22Rv1 (cell line): ENCODE data around the gene FAM210A.

Experiments
- ZFX ChIP-seq: fragments of 450-650 bp; IDR thresholded peaks from 2 replicates; pipeline ENCODE4 v1.6.1; 2017; ENCODE audit warnings: antibody characterized with exemption, borderline replicate concordance
- TF ChIP-seq, protein P1 (sequence below): fragments of 450-650 bp; IDR thresholded peaks from 2 replicates; pipeline ENCODE4 v1.5.1; 2017; ENCODE audit warnings: mild to moderate bottlenecking

GRCh38 chr18:13625843-13626543 is 100.4 kb downstream of the FAM210A start:
- TF ChIP-seq, protein P1, sequence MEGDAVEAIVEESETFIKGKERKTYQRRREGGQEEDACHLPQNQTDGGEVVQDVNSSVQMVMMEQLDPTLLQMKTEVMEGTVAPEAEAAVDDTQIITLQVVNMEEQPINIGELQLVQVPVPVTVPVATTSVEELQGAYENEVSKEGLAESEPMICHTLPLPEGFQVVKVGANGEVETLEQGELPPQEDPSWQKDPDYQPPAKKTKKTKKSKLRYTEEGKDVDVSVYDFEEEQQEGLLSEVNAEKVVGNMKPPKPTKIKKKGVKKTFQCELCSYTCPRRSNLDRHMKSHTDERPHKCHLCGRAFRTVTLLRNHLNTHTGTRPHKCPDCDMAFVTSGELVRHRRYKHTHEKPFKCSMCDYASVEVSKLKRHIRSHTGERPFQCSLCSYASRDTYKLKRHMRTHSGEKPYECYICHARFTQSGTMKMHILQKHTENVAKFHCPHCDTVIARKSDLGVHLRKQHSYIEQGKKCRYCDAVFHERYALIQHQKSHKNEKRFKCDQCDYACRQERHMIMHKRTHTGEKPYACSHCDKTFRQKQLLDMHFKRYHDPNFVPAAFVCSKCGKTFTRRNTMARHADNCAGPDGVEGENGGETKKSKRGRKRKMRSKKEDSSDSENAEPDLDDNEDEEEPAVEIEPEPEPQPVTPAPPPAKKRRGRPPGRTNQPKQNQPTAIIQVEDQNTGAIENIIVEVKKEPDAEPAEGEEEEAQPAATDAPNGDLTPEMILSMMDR = no peak
- no peak for TF ChIP-seq ZFX
